SK-N-SH treated with all-trans-retinoic acid at 6 μM for 48 hours (cell line): ENCODE measurements around the gene PRR33.

ENCODE experiments used
- ATAC-seq: fragments of 200-7000 bp; cut with Tn5 transposase; 3 replicates; pipeline ENCODE4 v1.9.1; 2020; ENCODE audit warnings: mild to moderate bottlenecking, moderate library complexity
- ARNTL ChIP-seq: fragments of 450-650 bp; formaldehyde crosslinking; IDR thresholded peaks from 2 replicates; pipeline ENCODE4 v1.5.0; 2020; ENCODE audit warnings: low read depth, mild to moderate bottlenecking, moderate library complexity, borderline replicate concordance
- BACH2 ChIP-seq: fragments of 250-450 bp; sonication (Bioruptor Pico); IDR thresholded peaks from 2 replicates; pipeline ENCODE4 v1.9.0; 2021; ENCODE audit warnings: mild to moderate bottlenecking, borderline replicate concordance
- CREB5 ChIP-seq: fragments of 250-450 bp; sonication (Bioruptor Pico); IDR thresholded peaks from 2 replicates; pipeline ENCODE4 v1.5.1; 2020; ENCODE audit warnings: low read depth, mild to moderate bottlenecking, moderate library complexity
- CSDC2 ChIP-seq: fragments of 250-450 bp; sonication (Bioruptor Pico); IDR thresholded peaks from 2 replicates; pipeline ENCODE4 v1.5.0; 2020; ENCODE audit warnings: mild to moderate bottlenecking, moderate library complexity
- ESRRG ChIP-seq: fragments of 250-450 bp; sonication (Bioruptor Pico); IDR thresholded peaks from 2 replicates; pipeline ENCODE4 v1.6.1; 2021; ENCODE audit warnings: mild to moderate bottlenecking
- ISL1 ChIP-seq: fragments of 250-450 bp; sonication (Bioruptor Pico); IDR thresholded peaks from 2 replicates; pipeline ENCODE4 v2.1.2; 2022; ENCODE audit warnings: mild to moderate bottlenecking, moderate library complexity
- RARB ChIP-seq: fragments of 250-450 bp; sonication (Bioruptor Pico); IDR thresholded peaks from 2 replicates; pipeline ENCODE4 v1.8.0; 2021; ENCODE audit warnings: mild to moderate bottlenecking, moderate library complexity
- TCF4 ChIP-seq: fragments of 250-450 bp; sonication (Bioruptor Pico); IDR thresholded peaks from 2 replicates; pipeline ENCODE4 v1.8.0; 2021; ENCODE audit warnings: mild to moderate bottlenecking, moderate library complexity, borderline replicate concordance
- TOX ChIP-seq: fragments of 250-450 bp; sonication (Bioruptor Pico); IDR thresholded peaks from 2 replicates; pipeline ENCODE4 v1.8.0; 2021; ENCODE audit warnings: mild to moderate bottlenecking, moderate library complexity, borderline replicate concordance
- ZC3H10 ChIP-seq: fragments of 250-450 bp; sonication (Bioruptor Pico); IDR thresholded peaks from 2 replicates; pipeline ENCODE4 v1.5.1; 2021; ENCODE audit warnings: mild to moderate bottlenecking, moderate library complexity
- ZFP30 ChIP-seq: fragments of 450-650 bp; formaldehyde crosslinking; IDR thresholded peaks from 2 replicates; pipeline ENCODE4 v1.5.0; 2022; ENCODE audit warnings: mild to moderate bottlenecking, moderate library complexity
- ZNF70 ChIP-seq: fragments of 450-650 bp; formaldehyde crosslinking; IDR thresholded peaks from 2 replicates; pipeline ENCODE4 v1.5.0; 2020; ENCODE audit warnings: mild to moderate bottlenecking, moderate library complexity
- ZNF8 ChIP-seq: fragments of 450-650 bp; formaldehyde crosslinking; IDR thresholded peaks from 2 replicates; pipeline ENCODE4 v1.5.0; 2020; ENCODE audit warnings: mild to moderate bottlenecking, moderate library complexity
- TF ChIP-seq, protein P1 (sequence below): fragments of 250-450 bp; sonication (Bioruptor Pico); IDR thresholded peaks from 2 replicates; pipeline ENCODE4 v1.5.1; 2021; ENCODE audit warnings: mild to moderate bottlenecking, moderate library complexity
- TF ChIP-seq, protein P2 (sequence below): fragments of 250-450 bp; sonication (Bioruptor Pico); IDR thresholded peaks from 2 replicates; pipeline ENCODE4 v1.5.0; 2020; ENCODE audit warnings: mild to moderate bottlenecking, moderate library complexity
- TF ChIP-seq, protein P3 (sequence below): fragments of 250-450 bp; sonication (Bioruptor Pico); IDR thresholded peaks from 2 replicates; pipeline ENCODE4 v1.8.0; 2021; ENCODE audit warnings: low read depth, mild to moderate bottlenecking, moderate library complexity, borderline replicate concordance
- TF ChIP-seq, protein P4 (sequence below): fragments of 250-450 bp; sonication (Bioruptor Pico); IDR thresholded peaks from 2 replicates; pipeline ENCODE4 v1.8.0; 2020; ENCODE audit warnings: mild to moderate bottlenecking, moderate library complexity, borderline replicate concordance

Gene PRR33

GRCh38 chr11:1913271-1914060 lies 21.8 kb upstream of the PRR33 start (continued):
- TF ChIP-seq, protein P1, sequence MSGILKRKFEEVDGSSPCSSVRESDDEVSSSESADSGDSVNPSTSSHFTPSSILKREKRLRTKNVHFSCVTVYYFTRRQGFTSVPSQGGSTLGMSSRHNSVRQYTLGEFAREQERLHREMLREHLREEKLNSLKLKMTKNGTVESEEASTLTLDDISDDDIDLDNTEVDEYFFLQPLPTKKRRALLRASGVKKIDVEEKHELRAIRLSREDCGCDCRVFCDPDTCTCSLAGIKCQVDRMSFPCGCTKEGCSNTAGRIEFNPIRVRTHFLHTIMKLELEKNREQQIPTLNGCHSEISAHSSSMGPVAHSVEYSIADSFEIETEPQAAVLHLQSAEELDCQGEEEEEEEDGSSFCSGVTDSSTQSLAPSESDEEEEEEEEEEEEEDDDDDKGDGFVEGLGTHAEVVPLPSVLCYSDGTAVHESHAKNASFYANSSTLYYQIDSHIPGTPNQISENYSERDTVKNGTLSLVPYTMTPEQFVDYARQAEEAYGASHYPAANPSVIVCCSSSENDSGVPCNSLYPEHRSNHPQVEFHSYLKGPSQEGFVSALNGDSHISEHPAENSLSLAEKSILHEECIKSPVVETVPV = no peak
- TF ChIP-seq CREB5 (CRISPR knock-in tag) = no peak
- TF ChIP-seq TCF4 (CRISPR knock-in tag) = no peak
- TF ChIP-seq ISL1 = no peak
- no peak for TF ChIP-seq TOX (CRISPR knock-in tag)
- no peak for TF ChIP-seq CSDC2 (CRISPR knock-in tag)
- TF ChIP-seq ZNF70 (CRISPR knock-in tag) = no peak
- TF ChIP-seq ARNTL (CRISPR knock-in tag) = no peak

- TF ChIP-seq ZFP30 (no peak), ARNTL (CRISPR knock-in tag) (no peak), ISL1 (no peak)
- TF ChIP-seq, protein P2, sequence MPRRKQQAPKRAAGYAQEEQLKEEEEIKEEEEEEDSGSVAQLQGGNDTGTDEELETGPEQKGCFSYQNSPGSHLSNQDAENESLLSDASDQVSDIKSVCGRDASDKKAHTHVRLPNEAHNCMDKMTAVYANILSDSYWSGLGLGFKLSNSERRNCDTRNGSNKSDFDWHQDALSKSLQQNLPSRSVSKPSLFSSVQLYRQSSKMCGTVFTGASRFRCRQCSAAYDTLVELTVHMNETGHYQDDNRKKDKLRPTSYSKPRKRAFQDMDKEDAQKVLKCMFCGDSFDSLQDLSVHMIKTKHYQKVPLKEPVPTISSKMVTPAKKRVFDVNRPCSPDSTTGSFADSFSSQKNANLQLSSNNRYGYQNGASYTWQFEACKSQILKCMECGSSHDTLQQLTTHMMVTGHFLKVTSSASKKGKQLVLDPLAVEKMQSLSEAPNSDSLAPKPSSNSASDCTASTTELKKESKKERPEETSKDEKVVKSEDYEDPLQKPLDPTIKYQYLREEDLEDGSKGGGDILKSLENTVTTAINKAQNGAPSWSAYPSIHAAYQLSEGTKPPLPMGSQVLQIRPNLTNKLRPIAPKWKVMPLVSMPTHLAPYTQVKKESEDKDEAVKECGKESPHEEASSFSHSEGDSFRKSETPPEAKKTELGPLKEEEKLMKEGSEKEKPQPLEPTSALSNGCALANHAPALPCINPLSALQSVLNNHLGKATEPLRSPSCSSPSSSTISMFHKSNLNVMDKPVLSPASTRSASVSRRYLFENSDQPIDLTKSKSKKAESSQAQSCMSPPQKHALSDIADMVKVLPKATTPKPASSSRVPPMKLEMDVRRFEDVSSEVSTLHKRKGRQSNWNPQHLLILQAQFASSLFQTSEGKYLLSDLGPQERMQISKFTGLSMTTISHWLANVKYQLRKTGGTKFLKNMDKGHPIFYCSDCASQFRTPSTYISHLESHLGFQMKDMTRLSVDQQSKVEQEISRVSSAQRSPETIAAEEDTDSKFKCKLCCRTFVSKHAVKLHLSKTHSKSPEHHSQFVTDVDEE (CRISPR knock-in tag) = no peak
- TF ChIP-seq, protein P1 = no peak
- TF ChIP-seq, all 23 proteins: peak for 0
- ATAC-seq = no peak
Measured at GRCh38 chr11:1912289-1912878, 20.7 kb upstream of the PRR33 start.

DNA sequence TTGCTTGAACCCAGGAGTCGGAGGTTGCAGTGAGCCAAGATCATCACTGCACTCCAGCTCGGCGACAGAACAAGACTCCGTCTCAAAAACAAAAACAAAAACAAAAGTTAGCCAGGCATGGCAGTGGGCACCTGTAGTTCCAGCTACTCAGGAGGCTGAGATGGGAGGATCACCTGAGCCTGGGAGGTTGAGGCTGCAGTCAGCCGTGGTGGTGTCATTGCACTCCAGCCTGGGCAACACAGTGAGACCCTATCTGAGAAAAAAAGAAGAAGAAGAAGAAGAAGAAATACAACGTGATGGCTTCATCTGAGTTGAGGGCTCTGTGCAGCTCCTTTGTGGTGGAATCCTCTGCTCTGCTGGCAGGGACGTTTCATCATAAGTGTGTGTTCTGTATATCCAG lies 17.8 kb upstream of the PRR33 start:
- no peak for ATAC-seq
- TF ChIP-seq, protein P1 = no peak
- TF ChIP-seq BACH2 (CRISPR knock-in tag) = no peak
- TF ChIP-seq, protein P3, sequence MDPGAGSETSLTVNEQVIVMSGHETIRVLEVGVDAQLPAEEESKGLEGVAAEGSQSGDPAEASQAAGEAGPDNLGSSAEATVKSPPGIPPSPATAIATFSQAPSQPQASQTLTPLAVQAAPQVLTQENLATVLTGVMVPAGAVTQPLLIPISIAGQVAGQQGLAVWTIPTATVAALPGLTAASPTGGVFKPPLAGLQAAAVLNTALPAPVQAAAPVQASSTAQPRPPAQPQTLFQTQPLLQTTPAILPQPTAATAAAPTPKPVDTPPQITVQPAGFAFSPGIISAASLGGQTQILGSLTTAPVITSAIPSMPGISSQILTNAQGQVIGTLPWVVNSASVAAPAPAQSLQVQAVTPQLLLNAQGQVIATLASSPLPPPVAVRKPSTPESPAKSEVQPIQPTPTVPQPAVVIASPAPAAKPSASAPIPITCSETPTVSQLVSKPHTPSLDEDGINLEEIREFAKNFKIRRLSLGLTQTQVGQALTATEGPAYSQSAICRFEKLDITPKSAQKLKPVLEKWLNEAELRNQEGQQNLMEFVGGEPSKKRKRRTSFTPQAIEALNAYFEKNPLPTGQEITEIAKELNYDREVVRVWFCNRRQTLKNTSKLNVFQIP (CRISPR knock-in tag) = no peak
- TF ChIP-seq ESRRG (CRISPR knock-in tag) = no peak
- no peak for TF ChIP-seq TOX (CRISPR knock-in tag)

GRCh38 chr11:1908618-1909017 lies 16.9 kb upstream of the PRR33 start:
- ATAC-seq = no peak
- TF ChIP-seq, protein P4, sequence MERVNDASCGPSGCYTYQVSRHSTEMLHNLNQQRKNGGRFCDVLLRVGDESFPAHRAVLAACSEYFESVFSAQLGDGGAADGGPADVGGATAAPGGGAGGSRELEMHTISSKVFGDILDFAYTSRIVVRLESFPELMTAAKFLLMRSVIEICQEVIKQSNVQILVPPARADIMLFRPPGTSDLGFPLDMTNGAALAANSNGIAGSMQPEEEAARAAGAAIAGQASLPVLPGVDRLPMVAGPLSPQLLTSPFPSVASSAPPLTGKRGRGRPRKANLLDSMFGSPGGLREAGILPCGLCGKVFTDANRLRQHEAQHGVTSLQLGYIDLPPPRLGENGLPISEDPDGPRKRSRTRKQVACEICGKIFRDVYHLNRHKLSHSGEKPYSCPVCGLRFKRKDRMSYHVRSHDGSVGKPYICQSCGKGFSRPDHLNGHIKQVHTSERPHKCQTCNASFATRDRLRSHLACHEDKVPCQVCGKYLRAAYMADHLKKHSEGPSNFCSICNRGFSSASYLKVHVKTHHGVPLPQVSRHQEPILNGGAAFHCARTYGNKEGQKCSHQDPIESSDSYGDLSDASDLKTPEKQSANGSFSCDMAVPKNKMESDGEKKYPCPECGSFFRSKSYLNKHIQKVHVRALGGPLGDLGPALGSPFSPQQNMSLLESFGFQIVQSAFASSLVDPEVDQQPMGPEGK (CRISPR knock-in tag) = no peak
- TF ChIP-seq ZC3H10 (CRISPR knock-in tag) (no peak), CSDC2 (CRISPR knock-in tag) (no peak), ZNF8 (no peak), ZNF70 (CRISPR knock-in tag) (no peak), RARB (CRISPR knock-in tag) (no peak), ARNTL (CRISPR knock-in tag) (no peak), BACH2 (CRISPR knock-in tag) (no peak)
- TF ChIP-seq, protein P2 (CRISPR knock-in tag) = no peak
